HG02763 (cell line): ENCODE measurements around the gene TMEM44.

Experiments
- ATAC-seq: cut with Tn5 transposase; IDR thresholded peaks from one replicate; pipeline ENCODE4 v1.9.1; 2021; ENCODE audit warnings: mild to moderate bottlenecking, moderate library complexity; ENCODE audit not compliant: unreplicated experiment

Gene TMEM44

DNA sequence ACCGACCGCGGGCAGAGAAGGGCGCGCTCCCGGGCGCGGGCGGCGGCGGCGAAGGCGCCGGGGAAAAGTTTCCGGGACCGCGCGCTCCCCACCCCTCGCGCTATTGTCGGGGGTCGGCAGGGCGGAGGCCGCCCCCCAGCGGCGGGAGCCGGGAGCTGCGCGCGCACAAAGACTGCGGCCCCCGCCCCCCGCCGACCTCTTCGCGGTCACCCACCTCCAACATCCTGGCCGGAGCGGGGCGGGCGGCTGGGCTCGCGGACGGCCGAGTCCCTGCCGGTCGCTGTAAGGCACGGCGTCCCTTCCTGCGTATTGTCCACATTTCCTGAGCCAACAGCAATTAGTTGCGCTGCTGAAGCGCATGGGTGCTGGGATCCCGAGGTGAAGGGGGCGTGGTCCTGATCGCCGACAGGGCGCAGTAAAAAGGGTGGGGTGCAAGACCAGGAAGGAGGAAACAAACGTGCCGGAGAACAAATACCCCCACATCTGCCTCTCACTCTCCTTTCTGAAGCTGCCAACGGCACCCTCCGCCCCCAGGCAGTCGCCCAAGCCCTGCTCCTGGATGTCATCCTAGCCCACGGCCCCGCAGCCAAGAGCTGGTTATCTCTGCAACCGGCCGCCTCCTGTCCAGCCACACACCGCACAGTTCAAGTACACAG, at the start of gene TMEM44:
Gene TMEM44 (minus strand): TSS at position 71 of the 656 bp plus-strand sequence. CDS start 204 bp downstream, outside the sequence.
- ATAC-seq, result peak; percentile 76

DNA sequence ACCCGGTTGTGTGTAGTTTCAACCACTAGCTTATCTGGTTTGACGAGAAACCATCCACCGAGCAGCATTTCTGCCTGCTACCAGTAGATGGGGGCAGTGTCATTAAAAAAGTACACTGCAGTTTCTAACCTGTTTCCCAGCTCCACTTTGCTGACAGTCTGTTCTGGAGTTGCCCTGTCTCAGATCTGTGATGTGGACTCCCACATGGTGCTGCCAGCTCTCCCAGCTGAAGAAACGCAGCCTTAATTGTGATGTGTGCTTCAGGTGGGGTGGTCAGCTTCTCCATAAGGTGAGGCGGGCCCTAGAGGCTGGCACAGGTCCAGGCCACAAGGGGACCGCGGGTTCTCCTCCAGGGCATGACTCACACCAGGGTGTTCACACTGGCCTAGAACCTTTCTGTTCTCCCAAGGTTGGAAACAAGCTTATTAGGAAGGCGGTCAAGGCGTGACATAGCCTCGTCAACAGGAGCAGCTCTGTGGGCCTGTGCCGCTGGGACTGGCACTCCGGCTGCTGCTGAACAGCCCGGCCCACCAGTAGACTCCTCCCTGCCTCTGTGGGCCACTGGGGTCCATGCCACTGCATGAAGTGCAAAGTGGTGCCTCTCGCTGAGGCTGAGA, 49.6 kb upstream of the TMEM44 start:
- ATAC-seq, result peak; percentile 37

DNA sequence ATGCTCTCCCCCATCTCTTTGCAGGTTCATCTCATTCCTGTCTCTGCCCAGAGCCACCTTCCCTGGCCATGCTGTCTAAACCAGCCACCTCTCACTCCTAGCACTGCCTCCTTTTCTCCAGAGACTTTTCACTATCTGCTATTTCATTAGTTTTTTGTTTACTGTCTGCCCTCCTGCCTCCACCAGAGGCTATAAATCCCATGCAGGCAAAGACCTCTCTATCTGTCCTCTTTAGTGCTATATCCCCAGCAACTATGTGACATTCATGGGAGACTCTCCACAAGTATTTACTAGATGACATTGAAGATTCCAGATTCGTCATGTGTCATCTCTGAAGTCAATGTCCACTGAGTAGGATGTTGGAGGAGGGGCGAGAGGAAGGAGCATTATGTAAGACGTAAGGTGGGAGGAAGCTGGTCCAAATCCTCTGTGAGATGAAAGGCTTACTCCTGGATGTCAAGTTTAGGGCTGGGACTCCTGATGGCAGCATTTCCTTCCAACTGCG, 49.0 kb upstream of the TMEM44 start:
- ATAC-seq, result no peak

- ATAC-seq, result no peak
These were observed 47.8 kb upstream of the TMEM44 start for GRCh38 chr3:194680888-194681615.

- ATAC-seq, result no peak
These were observed 43.3 kb upstream of the TMEM44 start for GRCh38 chr3:194676471-194676870.

DNA sequence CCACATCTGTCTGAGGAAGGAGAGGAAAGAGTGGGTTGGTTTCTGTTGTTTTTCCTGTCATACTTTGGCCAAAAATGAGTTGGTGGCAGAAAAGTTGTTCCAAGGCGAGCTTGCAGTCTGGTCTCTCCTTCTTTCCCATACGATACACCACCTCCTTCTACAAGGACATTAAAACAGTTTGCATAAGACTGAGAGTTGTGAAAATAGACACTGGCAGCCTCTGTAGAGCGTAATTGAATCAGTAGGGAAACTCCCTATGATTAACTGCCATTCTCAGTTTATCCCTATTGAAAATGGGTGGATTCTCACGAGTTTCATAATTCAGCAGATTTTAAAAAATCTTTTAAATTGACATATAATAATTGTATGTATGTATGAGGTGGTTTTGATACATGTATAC, 42.5 kb upstream of the TMEM44 start:
- ATAC-seq, result no peak

GRCh38 chr3:194675081-194675640, 41.9 kb upstream of the TMEM44 start:
- no peak for ATAC-seq

DNA sequence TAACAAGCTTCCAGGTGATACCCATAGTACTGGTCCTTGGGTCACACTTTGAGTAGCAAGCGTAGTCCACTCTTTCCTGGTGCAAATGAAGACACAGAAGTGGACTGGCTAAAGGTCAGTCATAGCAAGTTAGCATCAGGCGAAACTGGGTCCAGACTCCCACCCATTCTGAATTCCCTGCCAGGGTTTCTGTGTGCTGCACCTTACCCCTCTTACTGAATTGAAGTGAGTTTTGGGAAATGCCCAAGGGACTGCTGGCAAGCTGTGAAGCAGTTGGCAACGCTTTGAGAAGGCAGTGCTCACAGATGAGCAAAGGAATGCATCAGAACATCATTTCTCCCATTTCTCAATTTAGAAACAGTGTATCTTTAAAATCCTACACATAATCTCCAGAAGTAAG, 40.5 kb upstream of the TMEM44 start:
- no peak for ATAC-seq

GRCh38 chr3:194672876-194673275, 39.7 kb upstream of the TMEM44 start:
- no peak for ATAC-seq

DNA sequence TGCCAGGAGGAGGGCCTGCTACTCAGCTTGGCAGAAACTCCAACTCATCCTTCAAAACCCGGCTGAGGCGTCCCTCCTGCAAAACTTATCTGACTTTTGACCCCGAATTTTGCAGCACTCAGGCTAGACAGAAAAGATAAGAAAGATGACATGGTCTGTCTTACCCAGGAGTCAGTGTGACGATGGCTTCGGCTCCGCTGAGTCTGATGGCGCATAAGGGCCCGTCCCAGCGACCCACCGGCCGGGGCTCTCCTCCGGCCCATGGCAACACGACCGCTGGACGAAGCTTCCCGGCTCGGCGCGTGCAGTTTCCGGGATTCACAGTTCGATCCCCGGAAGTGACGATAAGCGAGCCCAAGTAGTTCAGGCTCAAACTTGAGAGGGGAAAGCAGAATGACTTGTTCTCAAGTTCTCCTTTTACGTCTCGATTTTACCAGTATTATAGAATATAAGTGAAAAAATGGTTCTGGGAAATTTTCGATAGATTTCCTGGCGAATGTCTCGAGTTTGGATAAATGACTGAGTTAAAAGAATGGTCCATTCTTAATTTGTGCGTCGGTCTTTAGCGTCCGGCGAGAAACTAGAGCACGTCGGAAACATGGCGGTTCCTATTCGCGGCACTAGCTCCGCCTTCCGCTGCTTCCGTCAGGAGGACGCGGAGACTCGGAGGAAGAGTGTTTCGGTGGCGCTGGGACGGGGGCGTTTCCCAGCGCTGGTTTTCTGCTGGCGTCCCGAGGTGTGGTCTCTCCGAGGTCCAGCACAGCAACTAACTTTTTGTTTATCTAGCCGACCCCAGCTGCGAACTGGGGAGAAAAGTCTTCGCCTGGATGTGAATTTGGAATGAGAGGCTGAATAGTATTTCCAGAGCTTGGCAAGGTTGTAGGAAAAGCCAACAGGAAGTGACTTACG, 38.9 kb upstream of the TMEM44 start, which contains the start of gene LSG1:
Gene LSG1 (minus strand): TSS at position 292 of the 909 bp plus-strand sequence. CDS start 29 bp downstream, at position 263.
- ATAC-seq, result peak; percentile 83

- peak; percentile 4 for ATAC-seq
These were observed 38.3 kb upstream of the TMEM44 start for GRCh38 chr3:194671511-194671899.

DNA sequence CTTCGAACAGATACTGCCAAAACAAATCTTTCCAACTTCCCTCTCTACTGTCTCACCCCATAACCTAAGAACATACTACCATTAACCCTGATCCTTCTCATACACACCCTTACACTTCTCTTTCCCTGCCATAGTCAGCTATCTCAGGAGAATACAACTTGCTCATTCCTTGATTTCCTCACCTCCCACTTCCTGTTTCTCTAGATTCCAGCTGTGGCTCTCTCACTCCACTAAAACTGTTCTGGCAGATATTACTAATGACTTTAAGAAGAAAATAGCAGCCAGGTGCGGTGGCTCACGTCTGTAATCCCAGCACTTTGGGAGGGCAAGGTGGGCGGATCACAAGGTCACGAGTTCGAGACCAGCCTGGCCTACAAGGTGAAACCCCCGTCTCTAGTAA, 34.1 kb upstream of the TMEM44 start:
- no peak for ATAC-seq

- ATAC-seq, result no peak
These were observed 31.6 kb upstream of the TMEM44 start for GRCh38 chr3:194664857-194665256.

GRCh38 chr3:194661946-194662345, 28.7 kb upstream of the TMEM44 start:
- no peak for ATAC-seq

GRCh38 chr3:194661374-194661773, 28.2 kb upstream of the TMEM44 start:
- no peak for ATAC-seq

- no peak for ATAC-seq
These were observed 26.6 kb upstream of the TMEM44 start for GRCh38 chr3:194659778-194660177.

DNA sequence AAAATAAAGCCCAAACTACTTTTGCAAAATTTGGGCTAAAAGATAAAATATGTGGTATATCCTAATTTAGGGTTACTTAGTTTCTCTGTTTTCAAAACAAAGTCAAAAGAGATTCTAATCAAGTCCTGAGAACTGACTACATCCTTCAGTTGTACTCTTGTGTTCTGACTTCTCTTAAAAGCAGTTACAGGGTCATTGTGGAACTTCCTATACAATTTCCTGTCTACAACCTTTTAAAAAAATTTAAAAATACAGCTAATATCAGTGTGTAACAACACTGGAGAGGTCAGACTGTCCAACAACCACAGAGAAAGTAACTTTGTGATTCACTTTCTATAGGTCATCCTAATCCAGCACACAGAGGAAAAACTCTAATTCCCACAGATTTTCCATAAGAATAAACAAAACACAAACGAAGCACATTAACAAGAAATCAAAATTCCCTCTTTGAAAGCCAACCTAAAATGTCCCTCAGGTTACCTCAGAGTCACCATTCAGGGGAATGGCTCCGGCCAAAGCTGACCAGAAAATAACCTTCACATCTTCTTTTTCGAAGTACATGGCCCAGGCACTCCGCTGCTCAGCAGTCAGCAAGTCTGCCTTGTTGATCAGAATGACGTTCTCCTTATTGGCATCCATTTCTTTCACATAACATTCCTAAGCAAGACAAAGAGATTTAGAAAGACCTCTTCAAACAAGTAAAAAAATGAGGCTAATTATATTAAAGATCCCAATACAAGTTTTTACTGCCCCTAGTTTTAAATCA, 25.4 kb upstream of the TMEM44 start:
- ATAC-seq, result no peak

DNA sequence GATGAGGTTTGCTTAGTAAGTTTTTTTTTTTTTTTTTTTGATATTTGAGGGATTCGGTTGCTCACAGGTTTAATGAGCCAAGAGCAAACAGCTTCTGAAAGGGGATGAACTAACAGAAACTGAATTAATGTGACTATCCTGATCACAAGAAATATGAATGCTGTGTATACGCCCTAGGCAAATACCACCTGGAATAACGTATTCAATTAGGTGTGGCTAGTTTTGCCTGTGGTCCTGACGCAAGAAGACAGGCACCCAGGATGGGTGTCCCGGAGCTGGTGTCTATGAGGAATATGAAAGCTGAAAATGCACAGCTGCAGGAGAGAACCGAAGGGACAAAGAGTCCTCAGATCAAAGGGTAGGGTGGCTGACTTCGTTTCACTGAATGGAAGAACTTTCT, 24.2 kb upstream of the TMEM44 start:
- ATAC-seq, result no peak

- ATAC-seq, result no peak
These were observed 21.2 kb upstream of the TMEM44 start for GRCh38 chr3:194654443-194654842.

- no peak for ATAC-seq
These were observed 14.5 kb upstream of the TMEM44 start for GRCh38 chr3:194647747-194648146.
